Upper lobe of left lung (tissue), 4 donors: Measurements from ENCODE around the gene METRN.

Experiments used
- CTCF ChIP-seq, 6 experiments: fragments of 450-650 bp in 4 of 6; fragments of 200-600 bp in 2 of 6; sonication (generic) in 2 of 6; IDR thresholded peaks; one replicate each; pipeline ENCODE4 v1.5.1; 2016 to 2019; ENCODE audit warnings: antibody characterized with exemption in 6 of 6
- POLR2A ChIP-seq, 4 donors: fragments of 450-650 bp; IDR thresholded peaks; one replicate each; pipeline ENCODE4 v1.5.1; 2016 to 2017; ENCODE audit warnings: antibody characterized with exemption in 4 of 4, mild to moderate bottlenecking in 2 of 4
- POLR2AphosphoS5 ChIP-seq, 2 donors: sonication (generic); formaldehyde crosslinking; IDR thresholded peaks; one replicate each; pipeline ENCODE4 v1.5.1; 2017; ENCODE audit warnings: antibody characterized with exemption in 2 of 2

GRCh38 chr16:694187-694862 is 20.6 kb upstream of the METRN start:
- TF ChIP-seq CTCF (IDR thresholded peaks at IDR 0.05) = no peak
- TF ChIP-seq POLR2A (IDR thresholded peaks at IDR 0.05) = no peak
- TF ChIP-seq POLR2AphosphoS5 (IDR thresholded peaks at IDR 0.05) = no peak
